Uterus (tissue), 2 donors: Measurements from ENCODE around the gene DEPDC7.

Experiments used
- POLR2A ChIP-seq, 2 donors: fragments of 450-650 bp; IDR thresholded peaks; one replicate each; pipeline ENCODE4 v1.6.1; 2016; ENCODE audit warnings: antibody characterized with exemption in 2 of 2, mild to moderate bottlenecking in 1 of 2, moderate library complexity in 1 of 2
- TF ChIP-seq, protein P1 (sequence below), 4 experiments: fragments of 200-600 bp in 2 of 4; fragments of 450-650 bp in 2 of 4; sonication (generic) in 2 of 4; IDR thresholded peaks; one replicate each; pipeline ENCODE4 v1.5.1; 2016 to 2019; ENCODE audit warnings: antibody characterized with exemption in 4 of 4, mild to moderate bottlenecking in 2 of 4, moderate library complexity in 1 of 4

DNA sequence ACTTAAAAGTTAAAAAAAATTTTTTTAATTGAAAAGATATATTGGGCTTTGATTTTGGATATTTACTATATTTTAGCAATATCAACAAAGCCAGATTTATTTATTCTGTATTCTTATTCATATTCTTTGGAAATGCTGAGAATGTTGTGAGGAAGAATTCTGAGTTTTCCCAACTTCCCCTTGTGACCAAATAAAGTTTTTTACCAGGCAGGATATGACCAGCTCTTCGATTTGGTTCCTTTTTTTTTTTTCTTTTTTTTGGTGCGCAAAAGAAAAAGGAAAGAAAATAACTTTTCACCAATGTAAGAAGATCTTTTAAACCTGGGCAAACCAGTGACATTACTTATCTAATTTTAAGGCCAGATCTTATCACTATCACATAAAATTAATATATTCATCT lies 36.6 kb downstream of the DEPDC7 start:
- TF ChIP-seq, protein P1, sequence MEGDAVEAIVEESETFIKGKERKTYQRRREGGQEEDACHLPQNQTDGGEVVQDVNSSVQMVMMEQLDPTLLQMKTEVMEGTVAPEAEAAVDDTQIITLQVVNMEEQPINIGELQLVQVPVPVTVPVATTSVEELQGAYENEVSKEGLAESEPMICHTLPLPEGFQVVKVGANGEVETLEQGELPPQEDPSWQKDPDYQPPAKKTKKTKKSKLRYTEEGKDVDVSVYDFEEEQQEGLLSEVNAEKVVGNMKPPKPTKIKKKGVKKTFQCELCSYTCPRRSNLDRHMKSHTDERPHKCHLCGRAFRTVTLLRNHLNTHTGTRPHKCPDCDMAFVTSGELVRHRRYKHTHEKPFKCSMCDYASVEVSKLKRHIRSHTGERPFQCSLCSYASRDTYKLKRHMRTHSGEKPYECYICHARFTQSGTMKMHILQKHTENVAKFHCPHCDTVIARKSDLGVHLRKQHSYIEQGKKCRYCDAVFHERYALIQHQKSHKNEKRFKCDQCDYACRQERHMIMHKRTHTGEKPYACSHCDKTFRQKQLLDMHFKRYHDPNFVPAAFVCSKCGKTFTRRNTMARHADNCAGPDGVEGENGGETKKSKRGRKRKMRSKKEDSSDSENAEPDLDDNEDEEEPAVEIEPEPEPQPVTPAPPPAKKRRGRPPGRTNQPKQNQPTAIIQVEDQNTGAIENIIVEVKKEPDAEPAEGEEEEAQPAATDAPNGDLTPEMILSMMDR (IDR thresholded peaks at IDR 0.05) = no peak
- TF ChIP-seq POLR2A (IDR thresholded peaks at IDR 0.05) = no peak
